RWPE2 (cell line): Measurements from ENCODE around the gene KLHDC7B.

Experiments used
- ATAC-seq: fragments of 200-7000 bp; cut with Tn5 transposase; 3 replicates; pipeline ENCODE4 v1.9.1; 2021; ENCODE audit warnings: low read depth
- DNase-seq: peaks from one replicate; pipeline ENCODE4 v3.0.0-alpha.2; 2020; ENCODE audit warnings: low spot score
- H3K27ac ChIP-seq: fragments of 450-650 bp; 2 replicates; pipeline ENCODE4 v1.5.1; 2017; ENCODE audit warnings: mild to moderate bottlenecking; ENCODE audit not compliant: poor library complexity, severe bottlenecking
- H3K27me3 ChIP-seq: fragments of 250-450 bp; sonication (Bioruptor Pico); 2 replicates; pipeline ENCODE4 v1.5.1; 2021; ENCODE audit warnings: mild to moderate bottlenecking, moderate library complexity; ENCODE audit not compliant: insufficient read depth, poor library complexity, severe bottlenecking
- H3K36me3 ChIP-seq: fragments of 250-450 bp; sonication (Bioruptor Pico); 2 replicates; pipeline ENCODE4 v1.5.1; 2020; ENCODE audit warnings: low read depth, mild to moderate bottlenecking, moderate library complexity
- H3K4me1 ChIP-seq: fragments of 250-450 bp; sonication (Bioruptor Pico); 2 replicates; pipeline ENCODE4 v1.5.1; 2021; ENCODE audit warnings: mild to moderate bottlenecking, moderate library complexity; ENCODE audit not compliant: insufficient read depth, poor library complexity, severe bottlenecking
- H3K4me3 ChIP-seq: fragments of 250-450 bp; sonication (Bioruptor Pico); 2 replicates; pipeline ENCODE4 v1.5.1; 2021; ENCODE audit warnings: mild to moderate bottlenecking, moderate library complexity; ENCODE audit not compliant: severe bottlenecking
- H3K9me3 ChIP-seq: fragments of 250-450 bp; sonication (Bioruptor Pico); 2 replicates; pipeline ENCODE4 v1.5.1; 2021; ENCODE audit warnings: mild to moderate bottlenecking, moderate library complexity; ENCODE audit not compliant: severe bottlenecking
- CTCF ChIP-seq: fragments of 450-650 bp; IDR thresholded peaks from one replicate; pipeline ENCODE4 v1.5.1; 2017; ENCODE audit warnings: mild to moderate bottlenecking, moderate library complexity; ENCODE audit not compliant: poor library complexity, severe bottlenecking

The KLHDC7B gene

GRCh38 chr22:50570861-50571260 lies 25.2 kb downstream of the KLHDC7B start:
- Histone ChIP-seq H3K4me1 (no peaks in the 10 kb centered on the region), H3K9me3 (no peaks in the 10 kb centered on the region), H3K27me3 (no peaks in the 10 kb centered on the region), H3K27ac (no peak overlapping the region), H3K4me3 (no peak overlapping the region), H3K36me3 (peaks cover 12% of the 10 kb centered on the region)
- DNase-seq, result no peak
- ATAC-seq, result no peak
- TF ChIP-seq CTCF, result no peak

DNA sequence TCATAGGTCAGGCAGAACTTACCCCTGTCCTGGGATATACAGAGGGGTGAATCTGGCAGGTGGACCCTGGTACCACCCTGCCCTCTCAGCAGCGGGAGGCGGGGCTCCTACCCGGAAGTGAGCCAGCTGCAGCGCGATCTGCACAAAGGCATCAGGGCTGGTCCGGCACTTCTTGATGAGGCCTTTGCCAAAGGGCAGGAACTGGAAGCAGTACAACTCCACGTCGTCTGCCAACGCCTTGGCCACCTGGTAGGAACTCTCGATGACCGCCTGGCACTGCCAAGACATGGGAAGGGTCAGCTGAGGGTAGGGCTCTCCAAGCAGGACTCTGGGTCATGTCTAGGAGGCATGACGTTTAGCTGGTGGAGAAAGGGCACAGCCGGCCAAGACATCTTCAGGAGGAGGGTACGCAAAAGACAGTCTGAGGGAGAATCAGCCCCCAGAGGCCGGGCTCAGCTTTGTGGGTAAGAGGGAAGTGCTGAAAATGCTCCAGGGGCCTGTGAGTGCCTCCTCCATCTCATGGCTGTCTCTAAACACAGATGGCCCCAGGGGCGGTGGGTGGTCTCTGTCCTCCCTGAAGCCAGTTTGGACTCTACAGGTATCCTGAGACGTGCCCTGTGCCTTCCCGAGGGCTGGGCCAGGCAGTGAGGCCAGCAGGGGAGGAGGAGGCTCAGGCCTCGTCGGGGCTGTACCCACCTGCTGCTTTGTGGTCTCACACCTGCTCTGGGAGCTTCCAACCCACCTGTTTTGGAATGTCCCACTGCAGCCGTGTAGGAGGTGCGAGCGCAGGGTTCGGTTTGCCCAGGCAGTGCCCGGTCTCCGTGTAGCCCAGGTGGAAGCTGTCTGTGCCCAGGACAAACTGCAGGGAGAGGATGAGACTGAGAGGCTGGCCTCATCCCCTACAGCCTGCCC lies 25.8 kb downstream of the KLHDC7B start:
- Histone ChIP-seq H3K36me3 (peaks cover 12% of the 10 kb centered on the region), H3K9me3 (no peaks in the 10 kb centered on the region), H3K27ac (no peak overlapping the region), H3K4me3 (no peak overlapping the region), H3K27me3 (no peaks in the 10 kb centered on the region), H3K4me1 (no peaks in the 10 kb centered on the region)
- ATAC-seq, result no peak
- no peak for DNase-seq
- TF ChIP-seq CTCF, result no peak

GRCh38 chr22:50572965-50573364 lies 27.3 kb downstream of the KLHDC7B start:
- Histone ChIP-seq H3K36me3 (peaks cover 12% of the 10 kb centered on the region), H3K27me3 (no peaks in the 10 kb centered on the region), H3K4me1 (no peaks in the 10 kb centered on the region), H3K4me3 (no peak overlapping the region), H3K27ac (no peak overlapping the region), H3K9me3 (no peaks in the 10 kb centered on the region)
- no peak for DNase-seq
- TF ChIP-seq CTCF, result no peak
- no peak for ATAC-seq

DNA sequence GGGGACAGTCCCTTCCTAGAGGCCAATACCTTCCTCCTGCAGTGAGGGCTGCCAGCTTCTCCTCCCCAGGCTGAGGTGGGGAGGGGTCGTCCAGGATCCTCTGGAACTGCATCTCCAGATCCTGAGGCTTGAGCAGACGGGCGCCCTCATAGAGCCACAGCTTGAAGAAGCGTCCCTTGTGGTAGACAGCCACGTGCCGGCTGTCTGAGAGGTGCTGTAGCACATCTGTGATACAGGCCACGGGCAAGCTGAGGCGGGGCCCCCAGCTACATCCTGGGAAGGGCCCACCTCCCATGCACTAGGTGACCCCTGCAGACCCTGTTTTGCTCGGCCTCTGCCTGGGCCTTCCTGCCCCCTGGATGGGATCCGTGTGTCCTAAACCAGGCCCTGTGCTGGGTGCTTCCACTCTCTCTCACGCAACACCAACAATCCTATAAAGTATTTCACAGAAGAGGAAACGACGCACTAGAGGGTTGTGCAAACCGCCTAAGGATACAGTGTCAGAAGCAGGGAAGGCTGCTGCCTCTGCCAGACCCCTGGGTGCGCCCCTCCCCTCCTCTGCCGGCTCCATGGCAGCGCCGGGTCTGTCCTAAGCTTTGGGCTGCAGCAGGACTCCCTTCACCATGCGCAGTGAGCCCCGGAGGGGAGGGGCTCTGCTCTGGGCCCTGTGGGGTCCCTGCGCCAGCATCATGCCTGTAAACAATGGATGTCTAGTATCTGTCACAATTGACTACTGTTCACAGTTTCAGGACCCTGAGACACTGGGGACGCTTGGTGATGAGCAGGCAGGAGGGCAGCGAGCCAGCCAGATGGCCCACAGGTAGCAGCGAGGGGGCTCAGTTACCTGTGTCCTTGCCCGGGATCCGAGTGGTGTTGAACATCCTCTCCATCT lies 28.0 kb downstream of the KLHDC7B start:
- TF ChIP-seq CTCF, result no peak
- H3K36me3 ChIP-seq, result peaks cover 14% of the 10 kb centered on the region
- no peaks in the 10 kb centered on the region for H3K27me3 ChIP-seq
- ATAC-seq (no peak), DNase-seq (no peak)
- no peaks in the 10 kb centered on the region for H3K9me3 ChIP-seq
- H3K4me3 ChIP-seq, result no peak overlapping the region
- H3K4me1 ChIP-seq, result no peaks in the 10 kb centered on the region
- H3K27ac ChIP-seq, result no peak overlapping the region
